ENCODE data around the gene RPL29. TPM values are rescaled to one million over a fixed set of nuclear protein-coding genes. Genes with fewer than 3 reads are reported as not detected.

Gene RPL29
- total and polyA plus RNA-seq, 2 donors from 2014 or later, result 785 to 1,416 TPM

- intact Hi-C loops (cut with DNase I), result no loop called here
- H3K27ac ChIP-seq (ENCODE audit: low read depth in 2 of 2, low read length in 2 of 2), result no peak overlapping the region
- FAIRE-seq (no peak), DNase-seq (no peak)
- no peak overlapping the region for H3K9ac ChIP-seq (ENCODE audit: low read length in 3 of 3)
- no peaks in the 10 kb centered on the region for H3K9me3 ChIP-seq (ENCODE audit: control insufficient read depth in 2 of 3, insufficient read depth in 1 of 3, low read length in 3 of 3)
- H3K4me1 ChIP-seq (ENCODE audit: control insufficient read depth in 2 of 3, insufficient read depth in 2 of 3, low read depth in 1 of 3, low read length in 3 of 3), result no peaks in the 10 kb centered on the region
- H3K36me3 ChIP-seq (ENCODE audit: control insufficient read depth in 2 of 3, insufficient read depth in 3 of 3, low read length in 3 of 3), result no peaks in the 10 kb centered on the region
- no peak overlapping the region for H3K4me3 ChIP-seq (ENCODE audit: low read length in 3 of 3)
- no peaks in the 10 kb centered on the region for H3K27me3 ChIP-seq (ENCODE audit: control insufficient read depth, insufficient read depth, low read length)
- TF ChIP-seq CTCF (IDR thresholded peaks at IDR 0.05; ENCODE audit: borderline replicate concordance, extremely low read depth, insufficient read depth), result no peak
Observed at GRCh38 chr3:52030714-52031310, 35.1 kb upstream of the RPL29 start.

- Histone ChIP-seq H3K4me1 (ENCODE audit: control insufficient read depth in 2 of 3, insufficient read depth in 2 of 3, low read depth in 1 of 3, low read length in 3 of 3) (peaks cover 0 to 4% (median 0%) of the 10 kb centered on the region in 3 donors), H3K9me3 (ENCODE audit: control insufficient read depth in 2 of 3, insufficient read depth in 1 of 3, low read length in 3 of 3) (no peaks in the 10 kb centered on the region), H3K9ac (ENCODE audit: low read length in 3 of 3) (no peak overlapping the region), H3K36me3 (ENCODE audit: control insufficient read depth in 2 of 3, insufficient read depth in 3 of 3, low read length in 3 of 3) (no peaks in the 10 kb centered on the region), H3K4me3 (ENCODE audit: low read length in 3 of 3) (no peak overlapping the region), H3K27ac (ENCODE audit: low read depth in 2 of 2, low read length in 2 of 2) (no peak overlapping the region), H3K27me3 (ENCODE audit: control insufficient read depth, insufficient read depth, low read length) (no peaks in the 10 kb centered on the region)
- FAIRE-seq (no peak), DNase-seq (no peak)
- TF ChIP-seq CTCF (IDR thresholded peaks at IDR 0.05; ENCODE audit: borderline replicate concordance, extremely low read depth, insufficient read depth), result no peak
- intact Hi-C loops (cut with DNase I), result no loop called here
Observed at GRCh38 chr3:52029535-52029934, 33.8 kb upstream of the RPL29 start.

- H3K27ac ChIP-seq (ENCODE audit: low read depth in 2 of 2, low read length in 2 of 2), result no peak overlapping the region
Observed at GRCh38 chr3:52029053-52029452, 33.4 kb upstream of the RPL29 start.

More at GRCh38 chr3:52029053-52029452, 33.4 kb upstream of the RPL29 start:
- Histone ChIP-seq H3K27me3 (ENCODE audit: control insufficient read depth, insufficient read depth, low read length) (no peaks in the 10 kb centered on the region), H3K9ac (ENCODE audit: low read length in 3 of 3) (no peak overlapping the region), H3K4me1 (ENCODE audit: control insufficient read depth in 2 of 3, insufficient read depth in 2 of 3, low read depth in 1 of 3, low read length in 3 of 3) (peaks cover 0 to 6% (median 2%) of the 10 kb centered on the region in 3 donors), H3K4me3 (ENCODE audit: low read length in 3 of 3) (no peak overlapping the region), H3K36me3 (ENCODE audit: control insufficient read depth in 2 of 3, insufficient read depth in 3 of 3, low read length in 3 of 3) (no peaks in the 10 kb centered on the region), H3K9me3 (ENCODE audit: control insufficient read depth in 2 of 3, insufficient read depth in 1 of 3, low read length in 3 of 3) (no peaks in the 10 kb centered on the region)
- TF ChIP-seq CTCF (IDR thresholded peaks at IDR 0.05; ENCODE audit: borderline replicate concordance, extremely low read depth, insufficient read depth), result no peak
- no peak for FAIRE-seq
- no peak for DNase-seq
- intact Hi-C loops (cut with DNase I), result no loop called here
